ENCODE results near the gene POTEM.
"Not testable (repeated sequence)": the region's sequence is repeated elsewhere in the genome, so short reads cannot be mapped to it uniquely, and the experiment has no call there.

- TF ChIP-seq GATA2 (IDR thresholded peaks at IDR 0.05; ENCODE audit: insufficient read depth, insufficient read length, low read depth, low read length); MYC (IDR thresholded peaks at IDR 0.05; ENCODE audit: low read depth, low read length): not testable (repeated sequence)
Measured at GRCh38 chr14:18963276-18963675, 4.0 kb upstream of the POTEM start.
